ENCODE measurements around the gene RAB11FIP4.

RAB11FIP4 gene

DNA sequence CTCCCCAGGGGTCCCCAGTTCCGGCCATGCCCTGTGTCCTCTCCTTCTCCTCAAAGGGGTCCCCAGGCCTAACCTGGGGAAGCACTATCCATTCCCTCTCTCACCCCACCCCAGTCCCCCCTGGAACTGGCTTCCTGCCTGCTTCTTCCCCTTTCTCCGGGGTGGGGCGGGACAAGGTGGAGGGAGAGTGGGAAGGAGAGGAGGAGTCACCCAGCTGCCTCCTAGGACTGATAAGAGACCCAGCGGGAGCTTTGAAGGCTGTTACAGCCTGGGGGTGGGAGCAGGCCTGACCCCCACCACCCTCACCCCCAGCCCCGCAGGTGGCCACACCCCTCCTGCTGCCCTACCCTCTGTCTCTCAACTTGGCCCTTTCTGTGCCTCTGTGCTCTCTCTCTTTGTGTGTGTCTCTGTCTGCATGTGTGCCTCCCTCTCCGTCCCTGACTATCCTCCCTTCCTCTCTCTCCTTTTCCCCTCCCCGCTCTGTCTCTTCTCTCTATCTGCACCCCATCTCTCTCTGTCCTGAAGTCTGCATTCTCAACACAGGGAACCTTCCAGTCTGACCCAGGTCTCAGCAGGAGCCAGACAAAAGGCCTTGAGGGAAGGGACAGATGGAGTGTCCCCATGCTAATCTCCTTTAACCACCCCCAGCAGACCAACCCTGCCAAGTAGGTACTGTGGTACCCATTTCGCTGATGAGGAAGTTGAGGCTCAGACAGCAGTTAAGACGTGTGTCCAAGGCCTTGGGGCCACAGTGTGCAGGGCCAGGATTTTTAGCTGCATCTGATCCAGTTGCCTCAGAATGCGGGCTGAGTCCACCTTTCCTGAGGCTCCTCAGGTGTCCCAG, 66.1 kb downstream of the RAB11FIP4 start:
- in situ Hi-C loops (cut with MboI; ENCODE audit: low sequenced_read_pairs), result no loop called here

DNA sequence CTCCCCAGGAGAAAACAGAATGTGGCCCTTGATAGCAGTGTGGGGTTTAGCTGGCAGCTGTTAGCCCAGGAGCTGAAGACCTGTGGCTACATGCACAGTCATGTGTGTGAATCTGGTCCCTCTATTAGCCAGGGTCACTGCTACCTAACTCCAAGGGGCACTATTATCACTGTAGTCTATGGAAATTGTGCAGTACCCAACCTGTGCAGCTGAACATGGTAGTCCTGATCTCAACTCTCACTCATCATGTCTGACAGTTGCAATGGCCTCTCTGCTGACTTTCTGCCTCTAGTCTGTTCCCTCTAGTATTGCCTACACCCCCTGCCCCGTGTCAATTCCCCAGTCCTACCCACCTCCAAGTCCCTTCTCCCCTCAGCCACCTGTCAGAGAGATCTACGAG, 67.4 kb downstream of the RAB11FIP4 start:
- in situ Hi-C loops (cut with MboI; ENCODE audit: low sequenced_read_pairs), result no loop called here

DNA sequence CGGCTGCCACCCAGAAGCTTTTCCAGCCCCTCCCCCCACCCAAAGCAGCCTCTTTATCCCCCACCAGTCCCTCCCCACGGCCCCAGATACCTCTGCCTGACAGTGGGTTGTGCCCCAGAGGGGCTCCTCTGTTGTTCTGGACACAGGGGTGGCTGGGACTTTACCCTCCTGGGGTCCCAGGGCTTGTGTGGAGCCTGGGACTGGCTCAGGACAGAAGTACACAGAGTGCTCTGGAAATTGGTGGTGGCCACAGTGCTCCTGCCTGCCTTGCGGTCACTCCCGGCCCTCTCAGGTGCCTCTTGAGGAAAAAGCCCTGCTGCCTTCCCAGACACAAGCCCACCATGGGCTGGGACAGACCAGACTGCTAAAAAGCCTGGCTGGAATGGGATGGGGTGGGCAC, 68.2 kb downstream of the RAB11FIP4 start:
- in situ Hi-C loops (cut with MboI; ENCODE audit: low sequenced_read_pairs), result no loop called here

DNA sequence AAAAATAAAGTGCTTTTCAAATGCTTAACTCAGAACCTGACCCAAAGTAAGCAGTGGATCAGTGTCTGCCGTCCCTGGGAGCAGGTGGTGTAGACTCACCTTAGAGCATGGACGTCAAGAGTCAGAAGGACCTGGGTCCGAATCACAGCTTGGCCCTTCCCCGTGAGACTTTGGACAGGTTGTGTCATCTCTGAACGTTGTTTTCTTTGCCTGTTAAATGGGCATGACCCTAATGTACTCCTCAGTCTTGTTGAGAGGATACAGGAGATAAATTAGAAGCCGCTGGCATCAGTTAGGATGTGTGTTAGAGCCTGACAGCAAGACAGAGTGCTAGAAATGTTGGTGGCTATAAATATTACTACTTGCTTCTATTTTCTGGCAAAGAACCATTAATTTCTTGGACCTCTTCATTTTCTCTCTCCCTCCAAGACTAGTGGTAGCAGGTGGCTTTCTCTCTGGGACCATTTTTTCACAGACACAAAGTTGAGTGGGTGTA, 68.8 kb downstream of the RAB11FIP4 start:
- in situ Hi-C loops (cut with MboI; ENCODE audit: low sequenced_read_pairs), result no loop called here

DNA sequence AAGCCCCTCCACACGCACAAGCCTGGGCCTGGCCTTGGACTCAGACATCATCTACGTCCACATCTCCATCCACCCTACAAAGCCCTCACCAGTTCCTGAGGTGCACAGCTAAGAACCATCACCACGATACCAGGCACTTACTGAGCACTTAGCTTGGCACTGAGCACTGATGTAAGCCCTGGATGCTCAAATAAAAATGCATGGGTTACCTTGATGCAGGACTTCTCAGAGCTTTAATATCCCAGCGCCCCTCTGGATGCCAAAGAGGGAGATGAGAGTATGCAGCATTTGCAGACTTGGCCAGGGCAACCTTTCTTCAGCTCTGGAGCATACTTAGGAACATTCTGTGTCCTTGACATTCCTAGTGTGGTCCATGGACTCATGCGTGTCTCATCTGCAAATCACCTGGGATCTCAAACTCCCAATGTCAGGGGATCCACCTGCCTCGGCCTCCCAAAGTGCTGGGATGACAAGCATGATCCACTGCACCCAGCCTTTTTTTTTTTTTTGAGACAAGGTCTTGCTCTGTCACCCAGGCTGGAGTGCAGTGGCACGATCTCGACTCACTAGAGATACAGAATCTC, 69.8 kb downstream of the RAB11FIP4 start:
- in situ Hi-C loops (cut with MboI; ENCODE audit: low sequenced_read_pairs), result no loop called here

DNA sequence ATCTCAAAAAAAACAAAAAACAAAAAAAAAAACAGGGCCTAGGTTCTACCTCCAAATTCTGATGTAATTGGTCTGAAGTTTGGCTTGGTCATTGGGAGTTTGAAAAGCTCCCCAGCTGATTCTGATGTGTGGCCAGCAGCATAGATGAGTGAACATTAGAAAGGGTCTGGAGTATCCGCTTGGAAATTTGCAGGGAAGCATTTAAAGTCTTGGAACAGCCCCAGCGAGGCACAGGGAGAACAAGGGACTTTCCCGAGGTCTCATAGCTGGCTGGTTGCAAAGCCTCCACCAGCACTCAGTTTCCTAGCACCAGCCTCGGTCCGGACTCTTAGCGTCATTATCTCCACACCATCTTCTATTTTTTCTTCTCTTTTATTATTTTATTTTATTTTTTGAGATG, 70.8 kb downstream of the RAB11FIP4 start:
- in situ Hi-C loops (cut with MboI; ENCODE audit: low sequenced_read_pairs), result no loop called here

DNA sequence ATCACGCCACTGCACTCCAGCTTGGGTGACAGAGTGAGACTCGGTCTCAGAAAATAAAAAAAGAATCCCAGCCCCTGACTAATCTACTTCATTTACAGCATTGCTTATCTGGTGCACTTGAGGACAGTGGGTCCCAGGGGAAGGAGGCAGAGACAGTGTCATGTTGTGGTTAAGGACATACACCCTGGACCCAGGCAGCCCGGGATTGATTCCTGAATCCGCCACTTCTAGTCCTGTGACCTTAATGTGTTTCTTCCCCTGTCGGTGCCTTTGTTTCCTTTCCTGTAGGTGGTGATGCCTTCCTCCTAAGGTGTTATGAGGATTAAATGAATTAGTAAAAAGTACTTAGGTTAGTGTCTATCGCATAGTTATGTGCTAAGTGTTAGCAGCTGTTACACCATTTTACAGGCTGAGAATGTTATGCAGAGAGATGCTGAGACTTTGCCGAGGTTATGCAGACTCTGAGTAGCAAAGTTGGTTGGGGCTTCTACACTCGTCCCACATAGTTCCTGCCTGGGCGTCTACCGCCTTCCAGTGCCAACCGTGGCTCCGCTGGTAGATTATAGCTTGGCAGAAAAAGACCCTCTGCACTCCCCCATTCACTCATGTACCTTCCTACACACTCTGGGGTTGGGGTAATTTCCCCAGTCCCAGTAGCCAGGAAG, 74.8 kb downstream of the RAB11FIP4 start:
- in situ Hi-C loops (cut with MboI; ENCODE audit: low sequenced_read_pairs), result no loop called here

DNA sequence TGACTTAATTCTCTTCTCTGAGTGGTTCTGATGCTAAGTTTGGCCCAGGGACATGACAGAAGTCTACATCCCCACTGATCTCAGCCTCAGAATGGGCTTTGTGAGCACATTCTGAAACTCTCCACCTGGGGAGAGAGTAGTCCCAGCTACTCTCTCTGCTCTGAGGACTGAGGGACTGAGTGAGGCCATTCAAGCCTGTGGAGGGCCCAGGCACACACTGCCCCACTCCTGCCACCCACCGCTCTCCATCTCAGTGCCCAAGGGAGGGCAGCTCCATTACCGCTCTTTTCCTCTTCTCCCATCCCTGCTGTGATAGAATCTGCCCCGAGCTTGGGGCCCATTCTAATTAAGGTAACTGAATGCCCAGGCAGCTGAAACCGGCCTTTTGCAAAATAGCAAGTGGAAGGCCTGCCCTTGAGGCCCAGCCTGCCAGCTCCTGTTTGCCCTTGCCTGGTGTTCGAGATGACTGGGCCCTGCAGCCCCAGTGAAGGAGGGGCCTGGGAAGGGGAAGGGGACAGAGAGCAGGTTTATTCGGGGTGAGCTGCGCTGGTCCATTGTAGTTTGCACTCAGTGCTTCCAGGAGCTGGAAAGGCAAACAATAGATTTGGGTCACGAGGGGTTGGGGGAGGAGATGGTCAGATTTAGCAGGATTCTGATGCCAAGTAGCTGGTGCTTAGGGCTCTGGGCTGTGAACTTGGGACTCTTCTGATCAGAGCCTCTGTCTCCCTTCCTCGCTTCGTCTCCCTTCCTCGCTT, 76.2 kb downstream of the RAB11FIP4 start:
- in situ Hi-C loops (cut with MboI; ENCODE audit: low sequenced_read_pairs), result no loop called here

DNA sequence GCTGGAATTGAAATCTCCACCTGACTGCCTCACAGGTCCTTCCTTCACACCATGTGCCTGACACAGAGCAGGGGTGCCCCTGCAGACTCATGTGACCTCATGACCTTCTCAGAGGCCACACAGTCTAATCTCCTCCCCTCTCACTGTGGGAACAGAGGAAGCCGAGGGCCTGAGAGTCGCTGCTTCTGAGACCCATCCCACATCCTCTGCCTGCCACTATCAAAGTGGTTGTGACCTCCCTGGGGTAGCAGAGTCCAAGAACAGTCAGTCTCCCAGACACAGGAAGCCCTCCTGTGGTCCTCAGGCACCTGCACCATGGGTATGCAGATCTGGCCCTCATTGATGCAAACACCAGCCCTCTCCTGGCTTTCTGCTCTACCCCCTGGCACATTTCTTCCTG, 78.5 kb downstream of the RAB11FIP4 start:
- in situ Hi-C loops (cut with MboI; ENCODE audit: low sequenced_read_pairs), result no loop called here

DNA sequence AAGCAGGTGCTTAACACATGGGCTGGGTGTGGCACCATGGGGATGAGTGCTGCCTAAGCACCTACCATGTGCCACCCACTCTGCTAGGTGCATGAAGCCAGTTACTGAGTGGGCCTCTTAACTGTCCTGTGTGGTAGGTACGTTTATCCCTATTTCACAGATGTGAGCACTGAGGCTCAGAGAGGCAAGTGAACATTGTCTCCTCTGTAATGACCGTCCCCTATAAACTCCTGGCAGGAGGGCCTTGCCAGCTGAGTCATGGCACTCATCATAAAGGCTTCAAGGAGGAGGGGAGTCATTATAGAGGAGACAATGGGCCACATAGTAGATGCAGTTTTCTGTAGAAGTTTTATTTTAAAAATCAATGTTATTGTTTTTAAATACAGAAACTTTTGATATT, 79.1 kb downstream of the RAB11FIP4 start:
- in situ Hi-C loops (cut with MboI; ENCODE audit: low sequenced_read_pairs), result no loop called here

DNA sequence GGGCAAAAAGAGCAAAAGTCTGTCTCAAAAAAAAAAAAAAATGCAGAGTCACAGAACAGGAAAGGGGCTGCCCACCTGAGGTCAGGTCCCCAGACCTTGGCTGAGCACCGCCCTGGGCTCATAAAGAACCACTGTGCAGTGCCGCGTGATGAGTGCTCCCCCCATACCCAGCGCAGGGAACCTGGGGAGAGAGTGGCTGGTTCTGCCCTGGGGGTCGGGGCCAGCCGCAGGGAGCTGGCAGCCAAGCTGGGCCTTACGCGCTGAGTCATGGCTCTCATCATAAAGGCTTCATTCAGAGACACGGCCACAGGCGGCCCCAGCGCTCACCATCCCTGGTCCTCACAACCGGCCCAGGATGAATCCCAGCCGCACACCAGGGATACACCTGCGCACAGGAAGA, 80.7 kb downstream of the RAB11FIP4 start:
- in situ Hi-C loops (cut with MboI; ENCODE audit: low sequenced_read_pairs), result no loop called here

DNA sequence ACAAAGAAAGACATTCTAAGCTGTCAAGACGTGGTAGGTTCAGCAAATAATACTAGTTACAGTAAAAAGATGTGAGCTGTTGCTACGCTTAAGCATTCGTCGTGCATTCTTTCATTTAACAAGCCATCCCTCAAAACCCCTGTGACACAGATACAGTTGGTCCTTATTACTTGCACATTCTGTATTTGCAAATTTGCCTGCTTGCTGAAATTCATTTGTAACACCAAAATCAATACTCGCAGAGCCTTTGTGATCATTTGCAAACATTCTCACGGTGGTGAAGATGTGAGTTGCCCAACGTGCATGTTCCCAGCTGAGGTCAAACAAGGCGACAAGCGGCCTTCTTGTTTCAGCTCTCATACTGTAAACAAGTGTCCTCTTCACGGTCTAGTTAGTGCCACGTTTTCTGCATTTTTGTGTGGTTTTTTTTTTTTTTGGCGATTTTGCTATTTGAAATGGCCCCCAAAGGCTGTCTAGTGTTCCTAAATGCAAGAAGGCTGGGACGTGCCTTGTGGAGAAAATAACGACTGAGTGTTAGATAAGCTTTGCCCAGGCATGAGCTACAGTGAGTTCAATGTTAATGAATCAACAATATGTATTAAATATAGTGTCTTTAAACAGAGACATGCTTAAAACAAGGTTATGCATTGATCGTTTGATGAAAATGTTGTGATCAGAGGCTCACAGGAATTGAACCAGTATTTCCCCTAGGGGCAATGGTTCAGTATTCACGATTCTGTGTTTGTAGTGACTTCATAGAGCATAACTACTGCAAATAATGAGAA, 84.1 kb downstream of the RAB11FIP4 start:
- in situ Hi-C loops (cut with MboI; ENCODE audit: low sequenced_read_pairs), result no loop called here

DNA sequence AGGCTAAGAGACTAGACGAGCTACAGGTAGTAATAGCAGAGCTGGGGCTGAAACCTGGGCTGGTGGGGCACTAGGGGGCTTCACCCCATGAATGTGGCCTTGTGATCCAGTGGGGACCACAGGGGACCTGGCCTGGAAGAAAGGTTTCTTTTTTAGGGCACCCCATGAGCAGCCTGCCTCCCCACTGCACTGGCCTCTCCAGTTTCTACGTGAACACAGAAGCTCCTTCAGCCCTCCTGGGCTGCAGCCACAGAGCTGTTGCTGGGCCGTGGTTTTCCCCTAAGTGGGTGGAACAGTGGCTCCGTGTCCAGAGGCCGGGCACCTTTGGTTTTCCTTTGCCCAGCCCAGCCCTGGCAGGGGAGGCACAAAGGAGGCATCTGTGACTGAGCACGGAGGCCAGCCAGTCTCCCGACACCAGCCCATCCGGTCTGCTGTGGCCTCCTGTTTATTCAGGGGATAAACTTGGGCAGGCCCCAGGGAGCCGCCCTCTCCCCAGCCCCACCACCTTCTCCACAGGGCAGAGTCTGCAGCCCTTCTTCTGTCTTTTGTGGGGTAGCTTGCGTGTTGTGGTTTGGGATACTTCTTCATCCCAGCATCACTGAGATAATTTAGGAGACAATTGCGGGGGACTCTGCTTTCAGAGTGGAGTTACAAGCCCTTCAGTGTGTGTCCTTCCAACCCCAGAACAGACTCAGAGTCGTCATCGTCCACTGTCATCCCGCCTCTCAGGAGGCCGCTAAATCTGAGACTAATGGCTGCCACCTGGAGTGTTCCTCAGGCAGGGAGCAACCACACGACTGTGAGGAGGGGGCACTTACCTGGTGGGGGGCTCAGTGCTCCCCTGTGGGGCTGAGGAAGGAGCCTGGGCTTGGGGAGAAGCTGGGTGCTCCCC, 85.3 kb downstream of the RAB11FIP4 start:
- in situ Hi-C loops (cut with MboI; ENCODE audit: low sequenced_read_pairs), result no loop called here

DNA sequence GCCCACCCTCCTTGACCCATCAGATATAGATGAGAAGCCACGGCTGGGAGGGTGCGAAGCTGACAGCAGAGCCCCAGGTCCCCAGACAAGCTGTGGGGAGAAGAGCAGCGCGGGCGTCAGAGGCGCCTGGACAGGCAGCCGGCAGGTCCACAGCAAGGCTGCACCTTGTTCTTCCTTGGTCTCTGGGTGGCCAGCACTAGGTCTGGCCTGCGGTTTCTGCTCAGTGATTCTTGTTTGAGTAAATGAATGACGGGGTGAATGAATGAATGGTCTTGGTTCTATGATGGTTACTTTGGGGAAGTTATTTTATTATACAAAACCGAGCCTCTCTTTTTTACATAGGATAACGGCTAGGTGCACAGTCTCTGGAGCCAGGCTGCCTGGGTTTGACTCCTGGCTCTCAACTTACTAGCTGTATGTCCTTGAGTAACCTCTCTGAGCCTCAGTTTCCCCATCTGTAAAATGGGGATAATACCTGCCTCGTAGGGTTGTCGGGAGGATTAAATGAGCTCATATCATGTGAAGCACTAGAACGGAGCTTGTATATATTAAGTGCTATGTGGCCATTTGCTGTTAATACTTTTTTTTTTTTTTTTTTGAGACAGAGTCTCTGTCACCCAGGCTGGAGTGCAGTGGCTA, 86.1 kb downstream of the RAB11FIP4 start:
- in situ Hi-C loops (cut with MboI; ENCODE audit: low sequenced_read_pairs), result no loop called here

DNA sequence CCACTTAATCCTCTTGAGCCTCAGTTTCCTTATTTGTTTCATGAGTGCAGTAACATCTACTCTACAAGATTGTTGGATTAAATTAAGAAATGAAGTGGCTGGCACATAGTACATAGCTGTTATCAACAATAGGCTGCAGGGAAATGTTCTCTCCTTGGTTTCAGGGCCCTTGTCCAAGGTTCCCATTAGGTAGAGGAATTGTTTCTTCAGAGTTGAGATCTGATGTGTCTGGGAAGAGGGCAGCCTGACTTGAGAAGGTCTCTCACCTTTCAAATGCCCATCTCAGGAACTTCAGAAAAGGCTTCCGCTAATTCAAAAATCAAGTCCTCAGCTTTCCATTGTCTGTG, 87.6 kb downstream of the RAB11FIP4 start:
- in situ Hi-C loops (cut with MboI; ENCODE audit: low sequenced_read_pairs), result no loop called here

DNA sequence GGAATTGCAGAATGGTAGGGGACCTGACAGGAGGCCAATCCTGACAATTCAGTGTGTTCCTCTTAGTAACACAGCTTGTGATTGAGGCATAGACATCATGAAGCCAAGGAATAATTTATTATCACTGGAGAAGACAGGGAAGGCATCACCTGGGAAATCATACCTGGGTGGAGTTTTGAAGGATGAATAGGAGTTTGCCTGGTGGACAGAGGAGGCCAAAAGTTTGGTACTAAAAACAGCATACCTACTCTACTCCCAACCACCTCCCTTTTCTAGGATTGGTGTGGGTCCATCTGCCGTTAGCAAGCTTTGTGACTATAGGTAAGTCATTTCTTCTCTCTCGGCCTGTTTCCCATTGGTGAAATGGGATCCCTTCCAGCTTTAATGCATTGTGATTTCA, 88.0 kb downstream of the RAB11FIP4 start:
- in situ Hi-C loops (cut with MboI; ENCODE audit: low sequenced_read_pairs), result no loop called here

DNA sequence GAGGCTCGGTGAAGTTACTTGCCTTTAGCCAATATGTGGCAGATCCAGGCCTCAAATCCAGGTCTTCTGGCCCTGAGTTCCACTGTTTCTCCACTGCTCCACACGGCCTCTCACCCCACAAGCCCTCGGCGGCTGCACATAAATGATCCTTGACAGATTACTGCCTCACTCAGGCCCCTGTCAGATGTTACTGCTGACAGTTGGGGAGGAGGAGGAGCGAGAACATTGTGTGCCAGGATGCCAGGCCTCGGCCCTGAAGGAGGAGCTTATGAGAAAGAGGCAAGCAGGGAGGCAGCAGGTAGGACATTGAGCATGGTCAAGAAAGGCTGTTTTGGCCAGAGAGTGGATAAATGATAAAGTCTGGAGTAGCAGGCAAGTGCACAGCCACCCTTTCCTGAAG, 88.6 kb downstream of the RAB11FIP4 start:
- in situ Hi-C loops (cut with MboI; ENCODE audit: low sequenced_read_pairs), result no loop called here

DNA sequence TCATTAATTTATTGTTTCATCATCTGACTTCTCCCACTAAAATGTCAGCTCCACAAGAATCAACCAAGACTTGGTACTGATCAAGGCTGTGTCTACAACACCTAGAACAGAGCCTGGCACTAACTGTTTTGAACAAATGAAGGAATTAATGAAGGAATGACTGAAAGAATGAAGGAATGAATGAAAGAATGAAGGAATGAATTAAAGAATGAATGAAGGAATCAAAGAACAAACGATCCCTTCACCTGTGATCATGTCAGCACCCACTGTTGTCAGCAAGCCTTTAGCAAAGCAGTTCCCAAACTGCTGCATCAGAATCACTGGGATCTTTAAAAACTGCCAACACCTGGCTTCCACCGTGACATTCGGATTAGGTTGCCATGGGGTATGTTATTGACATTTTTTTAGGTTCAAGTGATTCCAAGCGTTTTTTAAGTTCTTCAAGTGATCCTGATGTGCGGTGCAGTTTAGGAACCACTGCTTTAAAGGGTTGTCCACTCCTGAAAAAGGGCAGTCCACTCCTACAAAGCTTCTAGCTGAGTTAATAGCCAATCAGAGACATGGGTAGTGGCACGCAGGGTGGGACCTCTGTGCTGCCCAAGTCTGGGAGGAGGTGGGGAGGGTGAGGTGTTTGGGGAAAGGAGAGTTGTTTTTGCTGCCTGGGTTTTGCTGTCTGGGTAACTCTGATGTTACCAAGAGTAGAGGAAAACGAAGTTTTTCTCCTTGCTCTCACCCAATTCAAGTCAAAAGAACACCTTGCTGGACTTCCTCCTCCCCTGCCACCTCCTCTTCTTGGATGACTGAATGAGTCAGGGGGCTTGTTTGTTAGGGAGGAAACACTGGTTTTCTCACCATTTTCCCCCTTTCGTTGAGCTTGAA, 89.7 kb downstream of the RAB11FIP4 start:
- in situ Hi-C loops (cut with MboI; ENCODE audit: low sequenced_read_pairs), result no loop called here

All from hTERT RPE-1 (cell line).